Hematopoietic multipotent progenitor cell treated with erythropoietin and hydrocortisone succinate and interleukin-3 and kit ligand, for 17 days (in vitro differentiated cells): ENCODE measurements around the gene GJA9.

Experiments
- DNase-seq: peaks from one replicate; pipeline ENCODE4 v3.0.0-alpha.2; 2015; ENCODE audit warnings: low spot score

Gene GJA9

GRCh38 chr1:38831731-38832369 is 49.5 kb downstream of the GJA9 start:
- no peak for DNase-seq

GRCh38 chr1:38829368-38829767 is 52.0 kb downstream of the GJA9 start:
- DNase-seq: no peak

- no peak for DNase-seq
These were observed 54.1 kb downstream of the GJA9 start for GRCh38 chr1:38827318-38827717.

GRCh38 chr1:38826886-38827285 is 54.5 kb downstream of the GJA9 start:
- no peak for DNase-seq

GRCh38 chr1:38826262-38826661 is 55.1 kb downstream of the GJA9 start:
- DNase-seq: no peak
